ENCODE data around the gene SLC25A47. TPM values are rescaled to one million over a fixed set of nuclear protein-coding genes. Genes with fewer than 3 reads are reported as not detected.

The SLC25A47 gene
- total RNA-seq, 1 experiment from 2014 or later = 0.13 TPM

- H2BK12ac ChIP-seq (ENCODE audit: insufficient read length, low read depth, low read length) = no peak overlapping the region
- no peak overlapping the region for H3K27ac ChIP-seq (ENCODE audit: insufficient read length, low read depth, low read length)
- no peaks in the 10 kb centered on the region for H3K4me1 ChIP-seq (ENCODE audit: insufficient read depth, low read length)
- H3K23ac ChIP-seq (ENCODE audit: insufficient read length, low read depth, low read length) = no peak overlapping the region
- H3K9me3 Mint-ChIP-seq = no peaks in the 10 kb centered on the region
- no peak for DNase-seq
- H3K23me2 ChIP-seq (ENCODE audit: insufficient read length, low read depth, low read length, poor library complexity, severe bottlenecking) = no peaks in the 10 kb centered on the region
- WGBS (ENCODE audit: extremely low coverage, insufficient read length, low lambda C conversion rate) = no CpG with 5 or more reads among the region's 1 CpG
- H3K79me1 ChIP-seq (ENCODE audit: insufficient read depth, low read depth, low read length, poor library complexity, severe bottlenecking) = no peaks in the 10 kb centered on the region
- no peaks in the 10 kb centered on the region for H3K9me3 ChIP-seq (ENCODE audit: control insufficient read depth, low read depth, low read length)
- H3K27me3 Mint-ChIP-seq (ENCODE audit: low read depth) = no peaks in the 10 kb centered on the region
- no peaks in the 10 kb centered on the region for H3K27me3 ChIP-seq (ENCODE audit: insufficient read depth, low read length)
- no peak overlapping the region for H3K4me3 Mint-ChIP-seq
- H4K5ac ChIP-seq (ENCODE audit: insufficient read length, low read depth, low read length) = no peak overlapping the region
- no peak overlapping the region for H3T11ph ChIP-seq (ENCODE audit: low read length)
- no peaks in the 10 kb centered on the region for H3K4me1 Mint-ChIP-seq
- no peak overlapping the region for H2BK20ac ChIP-seq (ENCODE audit: low read depth, low read length, poor library complexity, severe bottlenecking)
- no peak overlapping the region for H2BK120ac ChIP-seq (ENCODE audit: low read depth, low read length, poor library complexity, severe bottlenecking)
- no peak overlapping the region for H3K4me2 ChIP-seq (ENCODE audit: insufficient read depth, insufficient read length, low read length)
- H2AK5ac ChIP-seq (ENCODE audit: insufficient read length, low read length) = no peak overlapping the region
- no peak for TF ChIP-seq CTCF (conservative IDR thresholded peaks at IDR 0.05)
- no peak overlapping the region for H3K27ac Mint-ChIP-seq
- H3K36me3 Mint-ChIP-seq (ENCODE audit: insufficient read depth in 1 of 3, low read depth in 3 of 3) = peaks cover 53 to 78% (median 65%) of the 10 kb centered on the region in 3 experiments
- no peak overlapping the region for H4K8ac ChIP-seq (replicated peaks; ENCODE audit: insufficient read length, low read depth, low read length)
- no peak overlapping the region for H3K4ac ChIP-seq (ENCODE audit: low read depth, low read length)
- no peak overlapping the region for H2AFZ ChIP-seq (ENCODE audit: low read length)
- no peak overlapping the region for H2BK5ac ChIP-seq (ENCODE audit: insufficient read length, low read length)
- no peak overlapping the region for H3K9ac ChIP-seq (ENCODE audit: extremely low read depth, insufficient read length, low read length)
- peaks cover 2% of the 10 kb centered on the region; the same call in 1 of the 2 replicates for H3K79me2 ChIP-seq (ENCODE audit: insufficient read depth, low read length)
- no peak overlapping the region for H3K56ac ChIP-seq (ENCODE audit: insufficient read length, low read depth, low read length)
- no peak overlapping the region for H3K14ac ChIP-seq (ENCODE audit: insufficient read depth, low read length)
- no peaks in the 10 kb centered on the region for H4K20me1 ChIP-seq (ENCODE audit: control insufficient read depth, insufficient read depth, insufficient read length)
- H2BK15ac ChIP-seq (ENCODE audit: low read depth, low read length) = no peak overlapping the region
- H4K91ac ChIP-seq (ENCODE audit: insufficient read length, low read depth, low read length) = no peak overlapping the region
- H3K18ac ChIP-seq (ENCODE audit: insufficient read length, low read depth, low read length) = no peak overlapping the region
Observed at GRCh38 chr14:100362311-100362927, 39.3 kb downstream of the SLC25A47 start.
